Measurements from ENCODE around the gene CCDC90B. TPM values are rescaled to one million over a fixed set of nuclear protein-coding genes. Genes with fewer than 3 reads are reported as not detected.

Gene CCDC90B
- total and polyA plus RNA-seq, 11 donors, result 17.9 to 31.7 (median 26.7) TPM

DNA sequence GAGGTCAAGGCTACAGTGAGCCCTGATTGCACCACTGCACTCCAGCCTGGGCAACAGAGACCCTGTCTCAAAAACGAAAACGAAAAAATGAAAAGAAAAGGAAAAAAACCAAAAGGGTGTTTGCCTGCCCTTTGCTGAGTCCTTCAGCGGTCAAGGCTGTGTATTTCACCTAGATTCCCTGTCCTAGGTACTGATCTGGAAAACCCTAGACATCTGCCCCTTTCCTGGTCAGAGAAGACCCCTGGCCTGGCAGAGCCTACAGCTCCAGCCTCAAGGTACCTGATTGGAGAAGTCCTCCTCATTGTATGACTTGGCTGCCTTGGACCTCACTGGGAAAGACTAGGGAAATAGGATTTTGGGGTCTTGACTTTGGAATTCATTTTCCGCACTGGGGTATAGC, 8.0 kb upstream of the CCDC90B start:
- Histone ChIP-seq H3K27me3 (no peaks in the 10 kb centered on the region), H3K27ac (no peak overlapping the region), H3K4me1 (peaks cover 0 to 3% (median 0%) of the 10 kb centered on the region in 12 donors), H3K36me3 (no peaks in the 10 kb centered on the region), H3K4me3 (no peak overlapping the region), H3K9me3 (no peaks in the 10 kb centered on the region)
- ATAC-seq (no peak), DNase-seq (no peak)
- TF ChIP-seq, protein P1, sequence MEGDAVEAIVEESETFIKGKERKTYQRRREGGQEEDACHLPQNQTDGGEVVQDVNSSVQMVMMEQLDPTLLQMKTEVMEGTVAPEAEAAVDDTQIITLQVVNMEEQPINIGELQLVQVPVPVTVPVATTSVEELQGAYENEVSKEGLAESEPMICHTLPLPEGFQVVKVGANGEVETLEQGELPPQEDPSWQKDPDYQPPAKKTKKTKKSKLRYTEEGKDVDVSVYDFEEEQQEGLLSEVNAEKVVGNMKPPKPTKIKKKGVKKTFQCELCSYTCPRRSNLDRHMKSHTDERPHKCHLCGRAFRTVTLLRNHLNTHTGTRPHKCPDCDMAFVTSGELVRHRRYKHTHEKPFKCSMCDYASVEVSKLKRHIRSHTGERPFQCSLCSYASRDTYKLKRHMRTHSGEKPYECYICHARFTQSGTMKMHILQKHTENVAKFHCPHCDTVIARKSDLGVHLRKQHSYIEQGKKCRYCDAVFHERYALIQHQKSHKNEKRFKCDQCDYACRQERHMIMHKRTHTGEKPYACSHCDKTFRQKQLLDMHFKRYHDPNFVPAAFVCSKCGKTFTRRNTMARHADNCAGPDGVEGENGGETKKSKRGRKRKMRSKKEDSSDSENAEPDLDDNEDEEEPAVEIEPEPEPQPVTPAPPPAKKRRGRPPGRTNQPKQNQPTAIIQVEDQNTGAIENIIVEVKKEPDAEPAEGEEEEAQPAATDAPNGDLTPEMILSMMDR (IDR thresholded peaks at IDR 0.05), result no peak
- TF ChIP-seq POLR2A (IDR thresholded peaks at IDR 0.05), result no peak
- WGBS, 4 donors, result 90 to 93% (median 92%) methylated on average over 4 of the region's 4 CpGs
- intact Hi-C loops (cut with DNase I), result loop anchor here in 9 of 10 donors (5.0 to 10.0 kb wide), 3 partner anchors 428 to 523 kb away; no protein-coding TSS in a partner anchor

DNA sequence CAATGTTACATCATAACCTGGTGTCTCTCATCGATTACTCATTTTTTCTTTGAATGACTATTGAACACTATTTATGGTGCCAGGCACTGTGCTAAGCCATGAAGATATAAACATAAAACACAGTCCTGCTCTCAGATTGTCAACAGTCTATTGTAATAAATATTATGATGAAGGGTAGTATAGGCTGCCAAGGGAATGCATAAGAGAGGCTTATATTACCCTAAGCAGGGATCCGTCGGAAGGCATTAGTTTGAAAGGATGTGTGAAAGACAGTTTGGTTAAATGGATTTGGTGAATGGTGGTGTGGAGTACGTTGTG, 7.2 kb upstream of the CCDC90B start:
- no peaks in the 10 kb centered on the region for H3K36me3 ChIP-seq
- H3K27ac ChIP-seq, result no peak overlapping the region
- peaks cover 0 to 3% (median 0%) of the 10 kb centered on the region in 12 donors for H3K4me1 ChIP-seq
- TF ChIP-seq POLR2A (IDR thresholded peaks at IDR 0.05), result no peak
- TF ChIP-seq, protein P1 (IDR thresholded peaks at IDR 0.05), result no peak
- intact Hi-C loops (cut with DNase I), result loop anchor here in 9 of 10 donors (2.0 to 10.0 kb wide), 5 partner anchors 429 to 527 kb away; no protein-coding TSS in a partner anchor
- WGBS, 4 donors, result 78 to 84% (median 81%) methylated on average over 4 of the region's 4 CpGs
- H3K9me3 ChIP-seq, result no peaks in the 10 kb centered on the region
- ATAC-seq, result no peak
- DNase-seq, result no peak
- no peaks in the 10 kb centered on the region for H3K27me3 ChIP-seq
- H3K4me3 ChIP-seq, result no peak overlapping the region

DNA sequence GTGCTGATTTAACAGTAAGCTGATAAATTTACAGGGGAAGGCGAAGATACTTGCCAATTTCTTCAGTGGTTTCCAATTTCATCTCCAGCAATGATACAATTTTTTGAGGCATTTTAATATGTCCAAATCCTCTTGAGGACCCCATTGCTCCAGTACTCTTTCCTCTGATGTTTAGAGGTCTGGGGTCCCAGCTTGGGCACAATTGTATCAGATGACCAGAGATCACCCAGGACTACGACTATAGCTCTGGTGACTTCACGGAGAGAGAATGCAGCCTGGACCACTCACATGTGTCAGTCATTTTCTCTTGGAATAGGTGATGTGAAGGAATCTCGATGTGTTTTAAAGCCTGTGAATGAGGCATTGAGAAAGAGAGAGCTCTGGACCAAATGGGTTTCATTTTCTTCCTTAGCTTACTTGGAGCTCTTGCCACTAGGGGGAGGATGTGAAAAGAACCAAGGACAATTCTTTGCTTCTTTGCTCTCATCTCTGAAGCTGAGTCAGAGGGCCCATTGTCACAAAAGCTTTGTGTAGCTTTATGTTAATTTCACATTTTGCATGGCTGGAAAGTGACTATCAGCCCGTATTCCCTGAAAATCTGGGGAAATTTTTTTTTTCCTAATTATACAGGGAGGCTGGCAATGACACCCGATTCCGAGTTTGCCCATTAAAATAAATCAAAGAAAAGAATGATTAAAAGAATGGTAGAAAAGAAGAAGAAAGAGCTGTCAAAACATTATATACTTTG, 6.7 kb upstream of the CCDC90B start:
- peak in 3 of 4 donors; percentile 50 to 70 (median 61) for ATAC-seq
- Histone ChIP-seq H3K4me1 (peaks cover 0 to 3% (median 0%) of the 10 kb centered on the region in 12 donors), H3K9me3 (no peaks in the 10 kb centered on the region), H3K36me3 (no peaks in the 10 kb centered on the region), H3K27ac (no peak overlapping the region), H3K4me3 (peak overlapping the region in 3 of 12 donors; percentile 4 to 14 (median 6)), H3K27me3 (no peaks in the 10 kb centered on the region)
- DNase-seq, result no peak
- WGBS, 4 donors, result 46 to 50% (median 47%) methylated on average over 7 of the region's 7 CpGs
- intact Hi-C loops (cut with DNase I), result loop anchor here in 9 of 10 donors (2.0 to 10.0 kb wide), 5 partner anchors 429 to 528 kb away; no protein-coding TSS in a partner anchor
- no peak for TF ChIP-seq POLR2A (IDR thresholded peaks at IDR 0.05)
- TF ChIP-seq, protein P1 (IDR thresholded peaks at IDR 0.05), result peak; percentile 48 to 75 (median 62)

DNA sequence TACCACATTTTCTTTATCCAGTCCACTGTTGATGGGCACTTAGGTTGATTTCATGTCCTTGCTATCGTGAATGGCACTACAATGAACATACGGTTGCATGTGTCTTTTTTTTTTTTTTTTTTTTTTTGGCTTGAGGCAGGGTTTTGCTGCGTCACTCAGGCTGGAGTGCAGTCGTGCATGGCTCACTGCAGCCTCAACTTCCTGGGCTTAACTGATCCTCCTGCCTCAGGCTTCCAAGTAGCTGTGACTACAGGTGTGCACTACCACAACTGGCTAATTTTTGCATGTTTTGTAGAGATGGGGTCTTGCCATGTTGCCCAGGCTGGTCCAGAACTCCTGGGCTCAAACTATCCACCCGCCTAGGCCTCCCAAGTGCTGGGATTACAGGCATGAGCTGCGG, 1.5 kb upstream of the CCDC90B start:
- H3K27ac ChIP-seq, result no peak overlapping the region
- no peak for ATAC-seq
- H3K4me1 ChIP-seq, result peaks cover 0 to 32% (median 16%) of the 10 kb centered on the region in 12 donors
- H3K36me3 ChIP-seq, result no peaks in the 10 kb centered on the region
- no peak for TF ChIP-seq POLR2A (IDR thresholded peaks at IDR 0.05)
- TF ChIP-seq, protein P1 (IDR thresholded peaks at IDR 0.05), result no peak
- 93 to 98% (median 95%) methylated on average over 6 of the region's 6 CpGs for WGBS, 4 donors
- no peaks in the 10 kb centered on the region for H3K9me3 ChIP-seq
- H3K4me3 ChIP-seq, result no peak overlapping the region
- intact Hi-C loops (cut with DNase I), result loop anchor here in 5 of 10 donors (5.0 to 10.0 kb wide), 7 partner anchors 95 to 530 kb away; partner anchors contain the start of genes DDIAS (in 3 of the 5), PRCP (in 3 of the 5), ANKRD42 (in 1 of the 5) and PCF11 (in 1 of the 5)
- H3K27me3 ChIP-seq, result no peaks in the 10 kb centered on the region
- DNase-seq, result no peak
